Measurements from ENCODE around the gene TRPC1. TPM values are rescaled to one million over a fixed set of nuclear protein-coding genes. Genes with fewer than 3 reads are reported as not detected.
"Not testable (repeated sequence)": the region's sequence is repeated elsewhere in the genome, so short reads cannot be mapped to it uniquely, and the experiment has no call there.

TRPC1 gene
- total RNA-seq, 1 donor from 2014 or later: 19.2 TPM

- H3K4me1 ChIP-seq (ENCODE audit: insufficient read depth, low read length): no peaks in the 10 kb centered on the region
- H3K4me3 ChIP-seq (ENCODE audit: insufficient read depth, low read depth, low read length): no peak overlapping the region
- no peaks in the 10 kb centered on the region for H3K79me2 ChIP-seq (ENCODE audit: insufficient read depth, low read length)
- H3K9ac ChIP-seq (ENCODE audit: low read length): no peak overlapping the region
- no peaks in the 10 kb centered on the region for H3K27me3 Mint-ChIP-seq (ENCODE audit: low read depth, unreplicated experiment)
- H3K27ac ChIP-seq (ENCODE audit: low read depth, low read length): no peak overlapping the region
- H3K27me3 ChIP-seq (ENCODE audit: insufficient read depth, low read length): no peaks in the 10 kb centered on the region
- no peaks in the 10 kb centered on the region for H3K9me3 ChIP-seq (ENCODE audit: insufficient read depth, low read depth, low read length)
- no peaks in the 10 kb centered on the region for H3K36me3 Mint-ChIP-seq (ENCODE audit: low read depth, unreplicated experiment)
- no peak overlapping the region for H3K27ac Mint-ChIP-seq (ENCODE audit: unreplicated experiment)
- no peak overlapping the region for H3K4me3 Mint-ChIP-seq (ENCODE audit: unreplicated experiment)
- DNase-seq (ENCODE audit: low read depth) (no peak), FAIRE-seq (no peak)
- H3K9me3 Mint-ChIP-seq (ENCODE audit: unreplicated experiment): peaks cover 2% of the 10 kb centered on the region
- H3K4me2 ChIP-seq (ENCODE audit: low read length): no peak overlapping the region
- no peak overlapping the region for H2AFZ ChIP-seq (ENCODE audit: low read depth, low read length)
- no peaks in the 10 kb centered on the region for H3K36me3 ChIP-seq (ENCODE audit: insufficient read depth, low read length)
- TF ChIP-seq EZH2 (IDR thresholded peaks at IDR 0.05; ENCODE audit: insufficient read depth, low read length): no peak
- TF ChIP-seq, protein P1, sequence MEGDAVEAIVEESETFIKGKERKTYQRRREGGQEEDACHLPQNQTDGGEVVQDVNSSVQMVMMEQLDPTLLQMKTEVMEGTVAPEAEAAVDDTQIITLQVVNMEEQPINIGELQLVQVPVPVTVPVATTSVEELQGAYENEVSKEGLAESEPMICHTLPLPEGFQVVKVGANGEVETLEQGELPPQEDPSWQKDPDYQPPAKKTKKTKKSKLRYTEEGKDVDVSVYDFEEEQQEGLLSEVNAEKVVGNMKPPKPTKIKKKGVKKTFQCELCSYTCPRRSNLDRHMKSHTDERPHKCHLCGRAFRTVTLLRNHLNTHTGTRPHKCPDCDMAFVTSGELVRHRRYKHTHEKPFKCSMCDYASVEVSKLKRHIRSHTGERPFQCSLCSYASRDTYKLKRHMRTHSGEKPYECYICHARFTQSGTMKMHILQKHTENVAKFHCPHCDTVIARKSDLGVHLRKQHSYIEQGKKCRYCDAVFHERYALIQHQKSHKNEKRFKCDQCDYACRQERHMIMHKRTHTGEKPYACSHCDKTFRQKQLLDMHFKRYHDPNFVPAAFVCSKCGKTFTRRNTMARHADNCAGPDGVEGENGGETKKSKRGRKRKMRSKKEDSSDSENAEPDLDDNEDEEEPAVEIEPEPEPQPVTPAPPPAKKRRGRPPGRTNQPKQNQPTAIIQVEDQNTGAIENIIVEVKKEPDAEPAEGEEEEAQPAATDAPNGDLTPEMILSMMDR (IDR thresholded peaks at IDR 0.05; ENCODE audit: insufficient read depth, low read depth, low read length): no peak
- no peaks in the 10 kb centered on the region for H4K20me1 ChIP-seq (ENCODE audit: insufficient read depth, low read length)
- H3K4me1 Mint-ChIP-seq (ENCODE audit: low read depth, unreplicated experiment): no peaks in the 10 kb centered on the region
Observed at GRCh38 chr3:142709207-142709606, 14.6 kb upstream of the TRPC1 start.

- not testable (repeated sequence) for H4K20me1 ChIP-seq (ENCODE audit: insufficient read depth, low read length); H3K27me3 Mint-ChIP-seq (ENCODE audit: low read depth, unreplicated experiment); H3K4me2 ChIP-seq (ENCODE audit: low read length); H3K27ac ChIP-seq (ENCODE audit: low read depth, low read length); H3K27me3 ChIP-seq (ENCODE audit: insufficient read depth, low read length); FAIRE-seq; H3K36me3 ChIP-seq (ENCODE audit: insufficient read depth, low read length); H3K9ac ChIP-seq (ENCODE audit: low read length); H3K9me3 Mint-ChIP-seq (ENCODE audit: unreplicated experiment); H3K9me3 ChIP-seq (ENCODE audit: insufficient read depth, low read depth, low read length); H3K27ac Mint-ChIP-seq (ENCODE audit: unreplicated experiment); H3K4me3 ChIP-seq (ENCODE audit: insufficient read depth, low read depth, low read length); H2AFZ ChIP-seq (ENCODE audit: low read depth, low read length); H3K4me3 Mint-ChIP-seq (ENCODE audit: unreplicated experiment); DNase-seq (ENCODE audit: low read depth); H3K4me1 ChIP-seq (ENCODE audit: insufficient read depth, low read length); H3K4me1 Mint-ChIP-seq (ENCODE audit: low read depth, unreplicated experiment); H3K79me2 ChIP-seq (ENCODE audit: insufficient read depth, low read length); H3K36me3 Mint-ChIP-seq (ENCODE audit: low read depth, unreplicated experiment)
Observed at GRCh38 chr3:142714882-142715281, 9.0 kb upstream of the TRPC1 start.

DNA sequence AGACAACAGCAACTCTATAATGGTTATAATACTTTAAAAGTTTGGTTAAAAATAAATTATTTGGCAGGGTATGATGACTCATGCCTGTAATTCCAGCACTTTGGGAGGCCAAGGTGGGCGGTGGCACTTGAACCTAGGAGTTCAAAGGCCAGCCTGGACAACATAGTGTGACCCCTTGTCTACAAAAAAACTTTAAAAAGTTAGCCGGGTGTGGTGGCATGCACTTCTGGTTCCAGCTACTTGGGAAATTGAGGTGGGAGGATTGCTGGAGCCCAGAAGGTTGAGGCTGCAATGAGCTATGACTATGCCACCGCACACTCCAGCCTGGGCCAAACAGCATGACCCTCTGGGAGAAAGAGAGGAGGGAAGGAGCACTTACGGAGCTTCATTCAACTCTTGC is 7.7 kb upstream of the TRPC1 start:
- H3K27ac Mint-ChIP-seq (ENCODE audit: unreplicated experiment): no peak overlapping the region
- H3K27me3 ChIP-seq (ENCODE audit: insufficient read depth, low read length): no peaks in the 10 kb centered on the region
- TF ChIP-seq EZH2 (IDR thresholded peaks at IDR 0.05; ENCODE audit: insufficient read depth, low read length): no peak
- TF ChIP-seq, protein P1 (IDR thresholded peaks at IDR 0.05; ENCODE audit: insufficient read depth, low read depth, low read length): no peak
- DNase-seq (ENCODE audit: low read depth) (no peak), FAIRE-seq (no peak)
- H3K4me3 Mint-ChIP-seq (ENCODE audit: unreplicated experiment): no peak overlapping the region
- no peak overlapping the region for H3K27ac ChIP-seq (ENCODE audit: low read depth, low read length)
- no peaks in the 10 kb centered on the region for H3K4me1 Mint-ChIP-seq (ENCODE audit: low read depth, unreplicated experiment)
- no peaks in the 10 kb centered on the region for H3K27me3 Mint-ChIP-seq (ENCODE audit: low read depth, unreplicated experiment)
- H3K79me2 ChIP-seq (ENCODE audit: insufficient read depth, low read length): no peaks in the 10 kb centered on the region
- H3K9me3 ChIP-seq (ENCODE audit: insufficient read depth, low read depth, low read length): no peaks in the 10 kb centered on the region
- no peaks in the 10 kb centered on the region for H3K36me3 Mint-ChIP-seq (ENCODE audit: low read depth, unreplicated experiment)
- no peak overlapping the region for H2AFZ ChIP-seq (ENCODE audit: low read depth, low read length)
- H3K9ac ChIP-seq (ENCODE audit: low read length): no peak overlapping the region
- no peak overlapping the region for H3K4me3 ChIP-seq (ENCODE audit: insufficient read depth, low read depth, low read length)
- no peaks in the 10 kb centered on the region for H4K20me1 ChIP-seq (ENCODE audit: insufficient read depth, low read length)
- H3K9me3 Mint-ChIP-seq (ENCODE audit: unreplicated experiment): peaks cover 2% of the 10 kb centered on the region
- H3K4me1 ChIP-seq (ENCODE audit: insufficient read depth, low read length): no peaks in the 10 kb centered on the region
- no peak overlapping the region for H3K4me2 ChIP-seq (ENCODE audit: low read length)
- H3K36me3 ChIP-seq (ENCODE audit: insufficient read depth, low read length): no peaks in the 10 kb centered on the region

All from astrocyte (in vitro differentiated cells and primary cell).